HL-60 (cell line): ENCODE results near the gene ISG20.

ENCODE experiments used
- GABPA ChIP-seq: IDR thresholded peaks from 2 replicates; pipeline ENCODE4 v1.6.1; 2012; ENCODE audit warnings: low read depth
- TF ChIP-seq, protein P1 (sequence below): IDR thresholded peaks from one replicate; pipeline ENCODE4 v1.5.1; 2011; ENCODE audit warnings: low read length, control low read depth, inconsistent platforms; ENCODE audit not compliant: insufficient read depth

DNA sequence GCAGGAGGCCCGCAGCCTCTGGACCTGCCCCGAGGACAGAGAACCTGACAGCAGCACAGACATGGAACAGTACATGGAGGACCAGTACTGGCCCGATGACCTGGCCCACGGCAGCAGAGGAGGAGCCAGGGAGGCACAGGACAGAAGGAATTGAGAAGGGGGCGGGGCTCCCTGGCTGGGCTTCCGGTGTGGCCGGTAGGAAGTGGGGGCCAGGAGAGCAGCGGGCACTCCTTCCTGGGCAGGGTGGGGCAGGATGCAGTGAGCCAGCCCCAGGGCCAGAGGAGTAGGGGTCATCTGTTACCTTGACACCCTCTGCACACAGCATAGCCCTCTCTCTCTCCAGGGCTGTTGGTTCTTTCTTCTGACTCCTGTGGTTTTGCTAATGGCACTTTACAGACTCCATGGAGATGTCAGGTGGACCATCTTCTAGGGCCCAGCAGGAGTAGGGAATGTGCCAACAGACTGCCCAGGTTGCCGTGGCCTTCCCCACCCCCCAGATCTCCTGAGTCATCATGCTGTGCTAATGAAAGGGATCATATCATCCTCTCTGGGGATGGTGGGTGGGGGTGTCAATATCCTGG is 8.6 kb upstream of the ISG20 start:
- TF ChIP-seq, protein P1, sequence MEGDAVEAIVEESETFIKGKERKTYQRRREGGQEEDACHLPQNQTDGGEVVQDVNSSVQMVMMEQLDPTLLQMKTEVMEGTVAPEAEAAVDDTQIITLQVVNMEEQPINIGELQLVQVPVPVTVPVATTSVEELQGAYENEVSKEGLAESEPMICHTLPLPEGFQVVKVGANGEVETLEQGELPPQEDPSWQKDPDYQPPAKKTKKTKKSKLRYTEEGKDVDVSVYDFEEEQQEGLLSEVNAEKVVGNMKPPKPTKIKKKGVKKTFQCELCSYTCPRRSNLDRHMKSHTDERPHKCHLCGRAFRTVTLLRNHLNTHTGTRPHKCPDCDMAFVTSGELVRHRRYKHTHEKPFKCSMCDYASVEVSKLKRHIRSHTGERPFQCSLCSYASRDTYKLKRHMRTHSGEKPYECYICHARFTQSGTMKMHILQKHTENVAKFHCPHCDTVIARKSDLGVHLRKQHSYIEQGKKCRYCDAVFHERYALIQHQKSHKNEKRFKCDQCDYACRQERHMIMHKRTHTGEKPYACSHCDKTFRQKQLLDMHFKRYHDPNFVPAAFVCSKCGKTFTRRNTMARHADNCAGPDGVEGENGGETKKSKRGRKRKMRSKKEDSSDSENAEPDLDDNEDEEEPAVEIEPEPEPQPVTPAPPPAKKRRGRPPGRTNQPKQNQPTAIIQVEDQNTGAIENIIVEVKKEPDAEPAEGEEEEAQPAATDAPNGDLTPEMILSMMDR: no peak
- no peak for TF ChIP-seq GABPA
